ENCODE results near the gene SMG6.

SMG6 gene

DNA sequence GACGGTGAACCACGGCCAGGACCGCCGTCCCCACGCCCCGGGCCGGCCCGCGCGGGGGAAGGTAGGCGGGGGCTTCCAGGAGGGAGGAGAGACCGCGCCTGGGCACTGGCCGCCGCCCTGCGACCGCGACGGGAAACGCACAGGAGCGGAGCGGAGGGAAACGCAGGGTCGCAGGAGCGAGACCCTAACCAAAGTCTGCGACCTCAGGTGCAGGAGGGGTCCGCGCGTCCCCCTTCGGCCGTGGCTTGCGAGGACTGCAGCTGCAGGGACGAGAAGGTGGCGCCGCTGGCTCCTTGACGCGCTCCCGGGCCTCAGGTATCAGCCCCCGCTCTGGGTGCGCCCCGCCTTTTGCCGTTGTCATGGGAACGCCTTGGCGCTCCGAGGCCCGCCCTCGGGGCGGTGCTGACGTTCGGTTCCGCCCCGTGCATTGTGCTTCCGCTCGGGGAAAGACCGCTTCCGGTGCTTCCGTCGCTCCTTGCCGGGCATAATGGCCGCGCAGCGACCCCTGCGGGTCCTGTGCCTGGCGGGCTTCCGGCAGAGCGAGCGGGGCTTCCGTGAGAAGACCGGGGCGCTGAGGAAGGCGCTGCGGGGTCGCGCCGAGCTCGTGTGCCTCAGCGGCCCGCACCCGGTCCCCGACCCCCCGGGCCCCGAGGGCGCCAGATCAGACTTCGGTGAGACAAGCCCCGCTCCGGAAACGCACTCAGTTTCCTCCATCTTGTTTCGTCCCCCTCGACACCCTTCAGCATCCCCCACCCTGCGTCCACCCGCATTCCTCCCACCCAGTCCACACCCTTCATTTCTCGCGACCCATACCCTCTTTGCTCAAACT is 261.8 kb downstream of the SMG6 start, which contains the start of gene OVCA2 (continued):
- TF ChIP-seq, protein P1, sequence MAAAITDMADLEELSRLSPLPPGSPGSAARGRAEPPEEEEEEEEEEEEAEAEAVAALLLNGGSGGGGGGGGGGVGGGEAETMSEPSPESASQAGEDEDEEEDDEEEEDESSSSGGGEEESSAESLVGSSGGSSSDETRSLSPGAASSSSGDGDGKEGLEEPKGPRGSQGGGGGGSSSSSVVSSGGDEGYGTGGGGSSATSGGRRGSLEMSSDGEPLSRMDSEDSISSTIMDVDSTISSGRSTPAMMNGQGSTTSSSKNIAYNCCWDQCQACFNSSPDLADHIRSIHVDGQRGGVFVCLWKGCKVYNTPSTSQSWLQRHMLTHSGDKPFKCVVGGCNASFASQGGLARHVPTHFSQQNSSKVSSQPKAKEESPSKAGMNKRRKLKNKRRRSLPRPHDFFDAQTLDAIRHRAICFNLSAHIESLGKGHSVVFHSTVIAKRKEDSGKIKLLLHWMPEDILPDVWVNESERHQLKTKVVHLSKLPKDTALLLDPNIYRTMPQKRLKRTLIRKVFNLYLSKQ (tag by site-specific recombination; IDR thresholded peaks at IDR 0.05; ENCODE audit: borderline replicate concordance) = no peak
- TF ChIP-seq, protein P2, sequence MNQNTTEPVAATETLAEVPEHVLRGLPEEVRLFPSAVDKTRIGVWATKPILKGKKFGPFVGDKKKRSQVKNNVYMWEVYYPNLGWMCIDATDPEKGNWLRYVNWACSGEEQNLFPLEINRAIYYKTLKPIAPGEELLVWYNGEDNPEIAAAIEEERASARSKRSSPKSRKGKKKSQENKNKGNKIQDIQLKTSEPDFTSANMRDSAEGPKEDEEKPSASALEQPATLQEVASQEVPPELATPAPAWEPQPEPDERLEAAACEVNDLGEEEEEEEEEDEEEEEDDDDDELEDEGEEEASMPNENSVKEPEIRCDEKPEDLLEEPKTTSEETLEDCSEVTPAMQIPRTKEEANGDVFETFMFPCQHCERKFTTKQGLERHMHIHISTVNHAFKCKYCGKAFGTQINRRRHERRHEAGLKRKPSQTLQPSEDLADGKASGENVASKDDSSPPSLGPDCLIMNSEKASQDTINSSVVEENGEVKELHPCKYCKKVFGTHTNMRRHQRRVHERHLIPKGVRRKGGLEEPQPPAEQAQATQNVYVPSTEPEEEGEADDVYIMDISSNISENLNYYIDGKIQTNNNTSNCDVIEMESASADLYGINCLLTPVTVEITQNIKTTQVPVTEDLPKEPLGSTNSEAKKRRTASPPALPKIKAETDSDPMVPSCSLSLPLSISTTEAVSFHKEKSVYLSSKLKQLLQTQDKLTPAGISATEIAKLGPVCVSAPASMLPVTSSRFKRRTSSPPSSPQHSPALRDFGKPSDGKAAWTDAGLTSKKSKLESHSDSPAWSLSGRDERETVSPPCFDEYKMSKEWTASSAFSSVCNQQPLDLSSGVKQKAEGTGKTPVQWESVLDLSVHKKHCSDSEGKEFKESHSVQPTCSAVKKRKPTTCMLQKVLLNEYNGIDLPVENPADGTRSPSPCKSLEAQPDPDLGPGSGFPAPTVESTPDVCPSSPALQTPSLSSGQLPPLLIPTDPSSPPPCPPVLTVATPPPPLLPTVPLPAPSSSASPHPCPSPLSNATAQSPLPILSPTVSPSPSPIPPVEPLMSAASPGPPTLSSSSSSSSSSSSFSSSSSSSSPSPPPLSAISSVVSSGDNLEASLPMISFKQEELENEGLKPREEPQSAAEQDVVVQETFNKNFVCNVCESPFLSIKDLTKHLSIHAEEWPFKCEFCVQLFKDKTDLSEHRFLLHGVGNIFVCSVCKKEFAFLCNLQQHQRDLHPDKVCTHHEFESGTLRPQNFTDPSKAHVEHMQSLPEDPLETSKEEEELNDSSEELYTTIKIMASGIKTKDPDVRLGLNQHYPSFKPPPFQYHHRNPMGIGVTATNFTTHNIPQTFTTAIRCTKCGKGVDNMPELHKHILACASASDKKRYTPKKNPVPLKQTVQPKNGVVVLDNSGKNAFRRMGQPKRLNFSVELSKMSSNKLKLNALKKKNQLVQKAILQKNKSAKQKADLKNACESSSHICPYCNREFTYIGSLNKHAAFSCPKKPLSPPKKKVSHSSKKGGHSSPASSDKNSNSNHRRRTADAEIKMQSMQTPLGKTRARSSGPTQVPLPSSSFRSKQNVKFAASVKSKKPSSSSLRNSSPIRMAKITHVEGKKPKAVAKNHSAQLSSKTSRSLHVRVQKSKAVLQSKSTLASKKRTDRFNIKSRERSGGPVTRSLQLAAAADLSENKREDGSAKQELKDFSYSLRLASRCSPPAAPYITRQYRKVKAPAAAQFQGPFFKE (tag by site-specific recombination; IDR thresholded peaks at IDR 0.05; ENCODE audit: borderline replicate concordance) = no peak
- TF ChIP-seq ZNF404 (tag by site-specific recombination; IDR thresholded peaks at IDR 0.05) (no peak), ZNF830 (tag by site-specific recombination; IDR thresholded peaks at IDR 0.05; ENCODE audit: low read depth) (no peak), GLI4 (tag by site-specific recombination; IDR thresholded peaks at IDR 0.05) (no peak), ZNF133 (tag by site-specific recombination; IDR thresholded peaks at IDR 0.05) (no peak), ZNF16 (tag by site-specific recombination; IDR thresholded peaks at IDR 0.05; ENCODE audit: low read depth) (no peak), SP2 (tag by site-specific recombination; IDR thresholded peaks at IDR 0.05) (peak; percentile 95), GLIS1 (tag by site-specific recombination; IDR thresholded peaks at IDR 0.05) (peak; percentile 72), WT1 (tag by site-specific recombination; IDR thresholded peaks at IDR 0.05) (no peak; the same call in 1 of the 2 replicates), ZNF114 (tag by site-specific recombination; IDR thresholded peaks at IDR 0.05) (no peak), ZNF184 (tag by site-specific recombination; IDR thresholded peaks at IDR 0.05) (0 out of 2 replicates have a peak, but pooled peaks have one; percentile 38), ZNF211 (tag by site-specific recombination; IDR thresholded peaks at IDR 0.05; ENCODE audit: low read depth) (no peak), ZNF157 (tag by site-specific recombination; IDR thresholded peaks at IDR 0.05) (0 out of 2 replicates have a peak, but pooled peaks have one; percentile 9), ZBTB8A (tag by site-specific recombination; IDR thresholded peaks at IDR 0.05) (peak; percentile 55; the same call in 1 of the 2 replicates), ZFP3 (tag by site-specific recombination; IDR thresholded peaks at IDR 0.05; ENCODE audit: low read depth) (no peak)
- TF ChIP-seq, protein P3, sequence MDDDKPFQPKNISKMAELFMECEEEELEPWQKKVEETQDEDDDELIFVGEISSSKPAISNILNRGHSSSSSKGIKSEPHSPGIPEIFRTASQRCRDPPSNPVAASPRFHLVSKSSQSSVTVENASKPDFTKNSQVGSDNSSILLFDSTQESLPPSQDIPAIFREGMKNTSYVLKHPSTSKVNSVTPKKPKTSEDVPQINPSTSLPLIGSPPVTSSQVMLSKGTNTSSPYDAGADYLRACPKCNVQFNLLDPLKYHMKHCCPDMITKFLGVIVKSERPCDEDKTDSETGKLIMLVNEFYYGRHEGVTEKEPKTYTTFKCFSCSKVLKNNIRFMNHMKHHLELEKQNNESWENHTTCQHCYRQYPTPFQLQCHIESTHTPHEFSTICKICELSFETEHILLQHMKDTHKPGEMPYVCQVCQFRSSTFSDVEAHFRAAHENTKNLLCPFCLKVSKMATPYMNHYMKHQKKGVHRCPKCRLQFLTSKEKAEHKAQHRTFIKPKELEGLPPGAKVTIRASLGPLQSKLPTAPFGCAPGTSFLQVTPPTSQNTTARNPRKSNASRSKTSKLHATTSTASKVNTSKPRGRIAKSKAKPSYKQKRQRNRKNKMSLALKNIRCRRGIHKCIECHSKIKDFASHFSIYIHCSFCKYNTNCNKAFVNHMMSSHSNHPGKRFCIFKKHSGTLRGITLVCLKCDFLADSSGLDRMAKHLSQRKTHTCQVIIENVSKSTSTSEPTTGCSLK (tag by site-specific recombination; IDR thresholded peaks at IDR 0.05) = no peak
- TF ChIP-seq, protein P4, sequence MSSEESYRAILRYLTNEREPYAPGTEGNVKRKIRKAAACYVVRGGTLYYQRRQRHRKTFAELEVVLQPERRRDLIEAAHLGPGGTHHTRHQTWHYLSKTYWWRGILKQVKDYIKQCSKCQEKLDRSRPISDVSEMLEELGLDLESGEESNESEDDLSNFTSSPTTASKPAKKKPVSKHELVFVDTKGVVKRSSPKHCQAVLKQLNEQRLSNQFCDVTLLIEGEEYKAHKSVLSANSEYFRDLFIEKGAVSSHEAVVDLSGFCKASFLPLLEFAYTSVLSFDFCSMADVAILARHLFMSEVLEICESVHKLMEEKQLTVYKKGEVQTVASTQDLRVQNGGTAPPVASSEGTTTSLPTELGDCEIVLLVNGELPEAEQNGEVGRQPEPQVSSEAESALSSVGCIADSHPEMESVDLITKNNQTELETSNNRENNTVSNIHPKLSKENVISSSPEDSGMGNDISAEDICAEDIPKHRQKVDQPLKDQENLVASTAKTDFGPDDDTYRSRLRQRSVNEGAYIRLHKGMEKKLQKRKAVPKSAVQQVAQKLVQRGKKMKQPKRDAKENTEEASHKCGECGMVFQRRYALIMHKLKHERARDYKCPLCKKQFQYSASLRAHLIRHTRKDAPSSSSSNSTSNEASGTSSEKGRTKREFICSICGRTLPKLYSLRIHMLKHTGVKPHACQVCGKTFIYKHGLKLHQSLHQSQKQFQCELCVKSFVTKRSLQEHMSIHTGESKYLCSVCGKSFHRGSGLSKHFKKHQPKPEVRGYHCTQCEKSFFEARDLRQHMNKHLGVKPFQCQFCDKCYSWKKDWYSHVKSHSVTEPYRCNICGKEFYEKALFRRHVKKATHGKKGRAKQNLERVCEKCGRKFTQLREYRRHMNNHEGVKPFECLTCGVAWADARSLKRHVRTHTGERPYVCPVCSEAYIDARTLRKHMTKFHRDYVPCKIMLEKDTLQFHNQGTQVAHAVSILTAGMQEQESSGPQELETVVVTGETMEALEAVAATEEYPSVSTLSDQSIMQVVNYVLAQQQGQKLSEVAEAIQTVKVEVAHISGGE (tag by site-specific recombination; conservative IDR thresholded peaks at IDR 0.05; ENCODE audit: low read depth) = peak; percentile 98
- TF ChIP-seq, protein P5, sequence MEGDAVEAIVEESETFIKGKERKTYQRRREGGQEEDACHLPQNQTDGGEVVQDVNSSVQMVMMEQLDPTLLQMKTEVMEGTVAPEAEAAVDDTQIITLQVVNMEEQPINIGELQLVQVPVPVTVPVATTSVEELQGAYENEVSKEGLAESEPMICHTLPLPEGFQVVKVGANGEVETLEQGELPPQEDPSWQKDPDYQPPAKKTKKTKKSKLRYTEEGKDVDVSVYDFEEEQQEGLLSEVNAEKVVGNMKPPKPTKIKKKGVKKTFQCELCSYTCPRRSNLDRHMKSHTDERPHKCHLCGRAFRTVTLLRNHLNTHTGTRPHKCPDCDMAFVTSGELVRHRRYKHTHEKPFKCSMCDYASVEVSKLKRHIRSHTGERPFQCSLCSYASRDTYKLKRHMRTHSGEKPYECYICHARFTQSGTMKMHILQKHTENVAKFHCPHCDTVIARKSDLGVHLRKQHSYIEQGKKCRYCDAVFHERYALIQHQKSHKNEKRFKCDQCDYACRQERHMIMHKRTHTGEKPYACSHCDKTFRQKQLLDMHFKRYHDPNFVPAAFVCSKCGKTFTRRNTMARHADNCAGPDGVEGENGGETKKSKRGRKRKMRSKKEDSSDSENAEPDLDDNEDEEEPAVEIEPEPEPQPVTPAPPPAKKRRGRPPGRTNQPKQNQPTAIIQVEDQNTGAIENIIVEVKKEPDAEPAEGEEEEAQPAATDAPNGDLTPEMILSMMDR (tag by site-specific recombination; IDR thresholded peaks at IDR 0.05) = peak; percentile 88
- TF ChIP-seq, protein P6, sequence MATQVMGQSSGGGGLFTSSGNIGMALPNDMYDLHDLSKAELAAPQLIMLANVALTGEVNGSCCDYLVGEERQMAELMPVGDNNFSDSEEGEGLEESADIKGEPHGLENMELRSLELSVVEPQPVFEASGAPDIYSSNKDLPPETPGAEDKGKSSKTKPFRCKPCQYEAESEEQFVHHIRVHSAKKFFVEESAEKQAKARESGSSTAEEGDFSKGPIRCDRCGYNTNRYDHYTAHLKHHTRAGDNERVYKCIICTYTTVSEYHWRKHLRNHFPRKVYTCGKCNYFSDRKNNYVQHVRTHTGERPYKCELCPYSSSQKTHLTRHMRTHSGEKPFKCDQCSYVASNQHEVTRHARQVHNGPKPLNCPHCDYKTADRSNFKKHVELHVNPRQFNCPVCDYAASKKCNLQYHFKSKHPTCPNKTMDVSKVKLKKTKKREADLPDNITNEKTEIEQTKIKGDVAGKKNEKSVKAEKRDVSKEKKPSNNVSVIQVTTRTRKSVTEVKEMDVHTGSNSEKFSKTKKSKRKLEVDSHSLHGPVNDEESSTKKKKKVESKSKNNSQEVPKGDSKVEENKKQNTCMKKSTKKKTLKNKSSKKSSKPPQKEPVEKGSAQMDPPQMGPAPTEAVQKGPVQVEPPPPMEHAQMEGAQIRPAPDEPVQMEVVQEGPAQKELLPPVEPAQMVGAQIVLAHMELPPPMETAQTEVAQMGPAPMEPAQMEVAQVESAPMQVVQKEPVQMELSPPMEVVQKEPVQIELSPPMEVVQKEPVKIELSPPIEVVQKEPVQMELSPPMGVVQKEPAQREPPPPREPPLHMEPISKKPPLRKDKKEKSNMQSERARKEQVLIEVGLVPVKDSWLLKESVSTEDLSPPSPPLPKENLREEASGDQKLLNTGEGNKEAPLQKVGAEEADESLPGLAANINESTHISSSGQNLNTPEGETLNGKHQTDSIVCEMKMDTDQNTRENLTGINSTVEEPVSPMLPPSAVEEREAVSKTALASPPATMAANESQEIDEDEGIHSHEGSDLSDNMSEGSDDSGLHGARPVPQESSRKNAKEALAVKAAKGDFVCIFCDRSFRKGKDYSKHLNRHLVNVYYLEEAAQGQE (tag by site-specific recombination; IDR thresholded peaks at IDR 0.05) = no peak
